Measurements from ENCODE around the gene LTB4R. TPM values are rescaled to one million over a fixed set of nuclear protein-coding genes. Genes with fewer than 3 reads are reported as not detected.
"Not testable (repeated sequence)": the region's sequence is repeated elsewhere in the genome, so short reads cannot be mapped to it uniquely, and the experiment has no call there.

LTB4R gene
- total RNA-seq, 1 donor from 2014 or later = 2.1 TPM

GRCh38 chr14:24332268-24332993, 21.1 kb downstream of the LTB4R start:
- intact Hi-C loops (cut with DNase I) = no loop called here
- DNase-seq (ENCODE audit: missing footprints) (peak; percentile 77), ATAC-seq (peak; percentile 70)

DNA sequence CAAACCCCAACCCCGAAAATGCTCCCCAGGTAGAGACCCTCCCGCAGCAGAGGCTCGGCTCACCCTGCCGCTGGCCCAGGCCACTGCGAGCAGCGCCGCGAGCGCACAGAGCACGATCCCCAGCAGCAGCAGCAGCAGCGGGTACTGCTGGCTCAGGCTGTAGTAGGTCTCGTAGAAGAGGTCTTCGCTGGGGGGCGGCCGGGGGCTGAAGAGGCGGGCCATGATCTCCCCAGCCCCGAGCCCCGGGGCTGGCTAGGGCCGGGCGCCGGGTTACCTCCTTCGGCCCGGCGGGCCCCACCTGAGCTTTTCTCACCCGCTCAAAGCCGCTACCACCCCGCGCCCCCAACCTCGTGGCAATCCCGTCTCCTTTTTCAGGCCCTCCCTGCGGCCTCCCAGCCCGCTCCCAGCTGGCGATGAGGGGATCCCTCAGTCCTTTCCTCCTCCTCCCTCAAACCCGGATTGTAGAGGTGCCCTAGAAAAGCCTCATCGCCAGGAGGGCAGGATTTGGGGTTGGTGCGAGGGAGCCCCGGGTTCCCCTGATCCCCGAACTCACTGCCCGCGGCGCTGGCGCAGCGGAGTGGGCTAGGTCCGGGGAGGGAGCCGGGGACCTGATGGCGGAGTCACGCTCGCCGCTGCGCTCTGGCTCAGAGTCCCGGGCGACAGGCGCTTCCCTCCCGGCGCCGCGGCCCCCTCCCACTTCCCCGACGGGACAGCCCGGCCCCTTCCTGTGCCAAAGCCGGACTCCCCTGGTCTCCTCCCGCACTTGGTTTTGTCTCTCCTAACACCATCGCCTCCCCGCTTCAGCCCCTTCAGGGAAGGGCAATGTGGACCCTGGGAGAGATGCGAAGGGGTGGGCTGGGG, 23.4 kb downstream of the LTB4R start, which contains the start of gene ADCY4:
TSS of gene ADCY4 (minus strand) at position 641 of the 861 bp plus-strand sequence. CDS start at position 222, 419 bp downstream.
- ATAC-seq = no peak
- DNase-seq (ENCODE audit: missing footprints) = no peak
- intact Hi-C loops (cut with DNase I) = loop anchor here (2.0 kb wide), 2 partner anchors 32 to 96 kb away; no protein-coding TSS in a partner anchor

- DNase-seq (ENCODE audit: missing footprints) (no peak), ATAC-seq (no peak)
- intact Hi-C loops (cut with DNase I) = loop anchor here (2.0 kb wide), 2 partner anchors 31 to 95 kb away; no protein-coding TSS in a partner anchor
Observed at GRCh38 chr14:24335461-24336171, 24.3 kb downstream of the LTB4R start.

DNA sequence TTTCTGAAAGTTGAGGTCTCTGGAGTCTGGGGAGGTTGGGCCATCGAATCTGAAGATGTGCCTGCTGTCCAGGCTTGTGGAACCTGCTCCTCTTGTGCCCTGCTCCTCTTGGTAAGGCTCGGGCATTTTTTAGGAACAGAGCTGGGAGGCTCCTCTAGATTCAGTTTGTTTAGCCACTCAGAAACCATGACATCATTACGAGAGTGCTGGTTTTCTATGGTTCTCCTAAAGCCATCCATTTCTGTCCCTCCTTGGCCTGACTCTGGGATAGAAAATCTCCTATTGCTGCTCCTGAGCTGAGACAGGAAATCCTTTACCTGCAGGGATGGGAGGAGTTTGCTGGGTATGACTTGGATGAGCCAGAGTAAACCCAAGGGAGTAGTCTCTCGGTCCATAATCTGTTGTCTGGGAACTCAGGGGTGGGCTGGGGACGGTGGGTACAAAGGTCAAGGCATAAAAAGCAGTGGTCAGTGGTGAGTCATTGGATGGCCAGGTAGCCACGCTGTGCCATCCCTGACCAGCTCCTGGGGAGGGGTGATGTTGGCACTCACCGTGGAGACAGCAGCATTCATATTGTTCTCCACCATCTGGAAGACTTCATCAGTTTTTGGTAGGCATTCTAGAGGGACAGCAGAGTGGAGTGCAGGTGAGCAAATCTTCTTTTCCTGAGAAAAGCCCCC, 26.0 kb downstream of the LTB4R start:
- intact Hi-C loops (cut with DNase I) = no loop called here
- ATAC-seq (no peak), DNase-seq (ENCODE audit: missing footprints) (no peak)

- intact Hi-C loops (cut with DNase I) = no loop called here
- ATAC-seq (no peak), DNase-seq (ENCODE audit: missing footprints) (no peak)
Observed at GRCh38 chr14:24337824-24338175, 26.5 kb downstream of the LTB4R start.

DNA sequence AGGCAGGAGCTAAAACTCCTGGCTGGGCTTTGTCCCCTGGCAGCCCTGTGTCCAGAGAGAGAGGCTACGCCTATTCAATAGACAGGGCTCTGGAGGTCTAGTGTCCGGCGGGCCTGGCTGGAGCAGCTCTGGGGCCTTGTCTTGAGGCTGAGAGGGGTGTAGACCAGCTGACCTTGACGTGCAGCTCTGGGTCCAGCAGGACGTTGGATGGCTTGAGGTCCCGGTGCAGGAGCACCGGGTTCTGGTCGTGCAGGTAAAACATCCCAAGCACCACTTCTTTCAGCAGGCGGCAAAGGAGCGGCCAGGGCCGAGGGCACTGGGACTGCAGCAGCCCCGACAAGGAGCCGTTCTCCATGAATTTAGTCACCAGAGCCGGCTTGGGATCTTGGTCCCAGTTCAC, 27.5 kb downstream of the LTB4R start:
- ATAC-seq = no peak
- intact Hi-C loops (cut with DNase I) = no loop called here
- DNase-seq (ENCODE audit: missing footprints) = no peak

GRCh38 chr14:24339284-24340151, 28.2 kb downstream of the LTB4R start, which contains the start of gene RIPK3:
Gene RIPK3 (minus strand): TSS chr14:24339991. CDS start chr14:24339826, 165 bp downstream.
- ATAC-seq (peak; percentile 53), DNase-seq (ENCODE audit: missing footprints) (peak; percentile 86)
- intact Hi-C loops (cut with DNase I) = no loop called here

DNA sequence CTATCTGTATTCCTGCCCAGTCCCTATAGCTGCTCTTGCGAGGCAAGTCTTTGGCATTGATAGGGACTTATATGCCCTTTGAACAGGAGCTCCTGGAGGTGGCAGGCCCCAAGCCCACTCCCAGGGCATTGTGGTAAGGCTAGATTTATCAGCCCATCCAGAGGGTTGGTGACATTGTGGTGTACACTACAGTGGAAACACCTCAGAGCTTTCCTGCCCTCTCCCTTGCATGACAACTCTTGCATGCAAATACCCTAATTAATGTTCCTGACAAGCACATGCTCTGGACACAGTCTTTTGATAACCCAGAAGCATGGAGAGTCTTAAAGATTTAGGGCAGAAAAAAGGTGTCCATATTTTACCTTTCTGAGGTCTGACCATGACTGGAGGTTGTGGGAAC, 29.3 kb downstream of the LTB4R start:
- intact Hi-C loops (cut with DNase I) = no loop called here
- ATAC-seq = no peak

DNA sequence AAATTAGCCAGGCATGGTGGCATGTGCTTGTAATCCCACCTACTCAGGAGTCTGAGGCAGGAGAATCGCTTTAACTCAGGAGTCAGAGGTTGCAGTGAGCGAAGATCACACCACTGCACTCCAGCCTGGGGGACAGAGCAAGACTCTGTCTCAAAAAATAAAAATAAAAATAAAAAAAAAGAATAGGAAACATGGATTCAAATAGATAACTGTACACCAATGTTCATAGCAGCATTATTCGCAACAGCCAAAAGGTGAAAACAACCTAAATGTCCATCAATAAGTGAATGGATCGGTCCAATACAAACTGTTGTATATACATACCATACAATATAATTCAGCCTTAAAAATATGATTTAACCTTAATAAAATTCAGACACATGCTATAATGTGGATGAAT, 31.6 kb downstream of the LTB4R start:
- intact Hi-C loops (cut with DNase I) = no loop called here

More for the DNA sequence above, 29.3 kb downstream of the LTB4R start:
- no peak for DNase-seq (ENCODE audit: missing footprints)

GRCh38 chr14:24343795-24344660, 32.7 kb downstream of the LTB4R start:
- DNase-seq (ENCODE audit: missing footprints) = no peak
- intact Hi-C loops (cut with DNase I) = no loop called here
- no peak for ATAC-seq

More for the DNA sequence above, 31.6 kb downstream of the LTB4R start:
- DNase-seq (ENCODE audit: missing footprints) = no peak
- no peak for ATAC-seq

DNA sequence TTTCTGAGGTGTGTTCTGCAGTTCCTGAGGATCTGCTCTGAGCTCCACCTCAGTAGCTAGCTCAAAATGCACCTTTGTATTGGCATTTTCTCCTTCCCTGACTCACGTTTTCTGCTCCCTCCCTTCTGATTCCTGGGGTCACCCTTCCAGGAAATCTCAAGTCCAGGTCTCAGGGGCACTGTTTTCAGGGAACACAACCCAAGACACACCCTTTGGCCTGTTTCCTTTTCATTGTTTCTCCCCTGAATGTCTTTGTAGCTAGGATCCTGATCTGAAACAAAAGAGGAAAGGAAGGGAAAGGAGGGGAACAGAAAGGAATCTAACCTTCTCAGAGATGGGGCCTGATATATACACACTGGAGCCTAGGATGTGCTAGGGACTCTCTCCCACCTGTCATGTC, 35.8 kb downstream of the LTB4R start:
- no peak for ATAC-seq

GRCh38 chr14:24348186-24348585, 36.9 kb downstream of the LTB4R start:
- DNase-seq (ENCODE audit: missing footprints) (no peak), ATAC-seq (no peak)
- intact Hi-C loops (cut with DNase I) = no loop called here

More for the DNA sequence above, 35.8 kb downstream of the LTB4R start:
- DNase-seq (ENCODE audit: missing footprints) = no peak
- intact Hi-C loops (cut with DNase I) = no loop called here

DNA sequence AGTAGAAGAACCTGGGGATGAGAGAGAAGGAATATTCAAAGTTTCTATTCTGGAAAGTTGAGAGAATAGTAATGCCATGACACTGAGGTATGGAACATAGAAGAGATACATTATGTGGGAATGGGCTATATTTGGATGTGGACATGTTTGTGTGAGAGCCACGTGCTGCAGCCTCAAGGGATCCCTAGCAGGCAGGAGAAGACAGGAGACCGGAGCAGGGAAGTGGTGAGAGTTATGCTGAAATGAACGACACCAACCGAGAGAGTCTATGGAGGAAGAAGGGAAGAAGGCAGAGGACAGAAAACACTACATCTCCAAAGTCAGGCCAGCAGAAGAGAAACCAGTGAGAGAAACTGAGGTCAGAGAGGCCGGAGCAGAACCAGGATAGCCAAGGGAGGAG, 38.4 kb downstream of the LTB4R start:
- intact Hi-C loops (cut with DNase I) = no loop called here
- DNase-seq (ENCODE audit: missing footprints) (no peak), ATAC-seq (no peak)

DNA sequence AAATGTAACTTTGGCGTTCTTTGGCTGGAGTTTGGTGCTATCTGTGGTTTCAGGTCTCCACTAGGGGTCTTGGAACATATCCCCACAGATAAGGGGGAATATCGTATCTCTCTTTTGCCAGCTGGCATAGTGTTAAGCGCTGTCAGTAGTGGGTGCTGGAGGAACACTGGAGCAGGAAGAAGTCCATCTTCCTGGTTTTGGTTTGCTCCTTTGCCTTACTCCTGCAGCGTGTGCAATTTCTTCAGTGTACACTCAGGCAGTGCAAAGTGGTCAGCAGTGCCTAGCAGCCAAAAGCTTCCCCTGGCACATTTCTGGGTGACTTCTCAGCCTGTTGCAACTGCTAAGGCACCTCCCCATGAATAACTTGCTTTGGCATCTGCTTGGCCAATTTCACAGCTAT, 40.2 kb downstream of the LTB4R start:
- peak; percentile 69 for ATAC-seq
- no peak for DNase-seq (ENCODE audit: missing footprints)
- intact Hi-C loops (cut with DNase I) = no loop called here

GRCh38 chr14:24353559-24354481, 42.5 kb downstream of the LTB4R start:
- DNase-seq (ENCODE audit: missing footprints) = no peak
- ATAC-seq = no peak
- intact Hi-C loops (cut with DNase I) = no loop called here

DNA sequence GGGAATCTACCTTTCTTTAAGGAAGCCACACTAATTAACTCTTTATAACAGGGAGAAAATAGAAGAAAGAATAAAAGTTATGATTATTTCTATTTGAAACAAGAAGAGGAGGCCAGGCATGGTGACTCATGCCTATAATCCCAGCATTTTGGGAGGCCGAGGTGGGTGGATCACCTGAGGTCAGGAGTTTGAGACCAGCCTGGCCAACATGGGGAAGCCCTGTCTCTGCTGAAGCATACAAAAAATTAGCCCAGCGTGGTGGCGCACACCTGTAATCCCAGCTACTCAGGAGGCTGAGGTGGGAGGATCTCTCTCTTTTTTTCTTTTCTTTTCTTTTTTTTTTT, 43.2 kb downstream of the LTB4R start:
- ATAC-seq; DNase-seq (ENCODE audit: missing footprints); intact Hi-C loops (cut with DNase I): not testable (repeated sequence)

All from Right ventricle myocardium inferior (tissue), 1 donor.